Suprapubic skin (tissue), 4 donors: Measurements from ENCODE around the gene UAP1. TPM values are rescaled to one million over a fixed set of nuclear protein-coding genes. Genes with fewer than 3 reads are reported as not detected.

ENCODE experiments used
- DNase-seq, 2 donors: peaks; one replicate each; pipeline ENCODE4 v3.0.0-alpha.2; 2019; ENCODE audit warnings: low spot score in 2 of 2
- H3K27ac ChIP-seq: fragments of 200-600 bp; sonication (generic); one replicate; pipeline ENCODE4 v1.5.1; 2019
- H3K27me3 ChIP-seq: fragments of 200-600 bp; sonication (generic); one replicate; pipeline ENCODE4 v1.5.1; 2019
- H3K36me3 ChIP-seq: fragments of 200-600 bp; sonication (generic); one replicate; pipeline ENCODE4 v1.5.1; 2019
- H3K4me1 ChIP-seq: fragments of 200-600 bp; sonication (generic); one replicate; pipeline ENCODE4 v1.5.1; 2019
- H3K4me3 ChIP-seq: fragments of 200-600 bp; sonication (generic); one replicate; pipeline ENCODE4 v1.5.1; 2019; ENCODE audit warnings: mild to moderate bottlenecking
- H3K9me3 ChIP-seq: fragments of 200-600 bp; sonication (generic); one replicate; pipeline ENCODE4 v1.5.1; 2019
- EP300 ChIP-seq: sonication (generic); formaldehyde crosslinking; IDR thresholded peaks from one replicate; pipeline ENCODE4 v1.6.1; 2017; ENCODE audit warnings: antibody characterized with exemption
- POLR2A ChIP-seq, 2 donors: fragments of 450-650 bp; IDR thresholded peaks; one replicate each; pipeline ENCODE4 v1.6.1; 2017; ENCODE audit warnings: antibody characterized with exemption in 2 of 2, mild to moderate bottlenecking in 2 of 2, moderate library complexity in 2 of 2
- POLR2AphosphoS5 ChIP-seq, 3 donors: sonication (generic); formaldehyde crosslinking; IDR thresholded peaks; one replicate each; pipeline ENCODE4 v1.6.1; 2017; ENCODE audit warnings: antibody characterized with exemption in 3 of 3
- WGBS: methylation state at CpG from one replicate; pipeline ENCODE4 v1.1.5; 2018; 5-methylcytosine and 5-hydroxymethylcytosine counted together
- total RNA-seq, 4 donors: library from RNA; depleted of rRNA; stranded (reverse); fragments of >200 nt; gene quantifications; one replicate each; pipeline ENCODE4 v1.1.0, GENCODE V29; 2016
- TF ChIP-seq, protein P1 (sequence below), 2 donors: fragments of 200-600 bp in 1 of 2; fragments of 450-650 bp in 1 of 2; sonication (generic) in 1 of 2; IDR thresholded peaks; one replicate each; pipeline ENCODE4 v1.5.1; 2016 to 2019; ENCODE audit warnings: antibody characterized with exemption in 2 of 2, mild to moderate bottlenecking in 1 of 2, moderate library complexity in 1 of 2

Gene UAP1
- total RNA-seq, 4 donors from 2014 or later: 27.0 to 65.7 (median 47.9) TPM

DNA sequence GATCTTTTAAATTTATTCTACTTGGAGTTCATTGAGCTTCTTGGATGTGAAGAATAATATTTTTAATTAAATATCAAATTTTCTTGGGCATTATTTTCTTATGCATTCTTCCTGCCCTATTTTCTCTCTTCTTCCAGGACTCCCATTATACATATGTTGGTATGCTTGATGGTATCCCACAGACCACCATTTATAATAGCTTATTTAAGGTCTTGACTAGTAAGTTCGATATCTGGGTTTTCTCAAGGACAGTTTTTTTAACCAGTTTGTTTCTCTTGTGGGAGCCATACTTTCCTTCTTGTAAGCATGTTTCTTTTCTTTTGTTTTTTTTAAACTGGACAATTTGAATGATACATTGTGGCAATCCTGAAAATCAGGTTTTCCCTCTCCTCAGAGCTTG is 55.3 kb downstream of the UAP1 start:
- 100% methylated on average over 1 of the region's 1 CpG for WGBS
- Histone ChIP-seq H3K36me3 (no peaks in the 10 kb centered on the region), H3K4me3 (no peak overlapping the region), H3K27ac (no peak overlapping the region), H3K4me1 (peaks cover 18% of the 10 kb centered on the region), H3K9me3 (peaks cover 6% of the 10 kb centered on the region), H3K27me3 (no peaks in the 10 kb centered on the region)
- no peak for DNase-seq
- TF ChIP-seq, protein P1, sequence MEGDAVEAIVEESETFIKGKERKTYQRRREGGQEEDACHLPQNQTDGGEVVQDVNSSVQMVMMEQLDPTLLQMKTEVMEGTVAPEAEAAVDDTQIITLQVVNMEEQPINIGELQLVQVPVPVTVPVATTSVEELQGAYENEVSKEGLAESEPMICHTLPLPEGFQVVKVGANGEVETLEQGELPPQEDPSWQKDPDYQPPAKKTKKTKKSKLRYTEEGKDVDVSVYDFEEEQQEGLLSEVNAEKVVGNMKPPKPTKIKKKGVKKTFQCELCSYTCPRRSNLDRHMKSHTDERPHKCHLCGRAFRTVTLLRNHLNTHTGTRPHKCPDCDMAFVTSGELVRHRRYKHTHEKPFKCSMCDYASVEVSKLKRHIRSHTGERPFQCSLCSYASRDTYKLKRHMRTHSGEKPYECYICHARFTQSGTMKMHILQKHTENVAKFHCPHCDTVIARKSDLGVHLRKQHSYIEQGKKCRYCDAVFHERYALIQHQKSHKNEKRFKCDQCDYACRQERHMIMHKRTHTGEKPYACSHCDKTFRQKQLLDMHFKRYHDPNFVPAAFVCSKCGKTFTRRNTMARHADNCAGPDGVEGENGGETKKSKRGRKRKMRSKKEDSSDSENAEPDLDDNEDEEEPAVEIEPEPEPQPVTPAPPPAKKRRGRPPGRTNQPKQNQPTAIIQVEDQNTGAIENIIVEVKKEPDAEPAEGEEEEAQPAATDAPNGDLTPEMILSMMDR (IDR thresholded peaks at IDR 0.05): no peak
- no peak for TF ChIP-seq POLR2AphosphoS5 (IDR thresholded peaks at IDR 0.05)
- TF ChIP-seq POLR2A (IDR thresholded peaks at IDR 0.05): no peak
- no peak for TF ChIP-seq EP300

DNA sequence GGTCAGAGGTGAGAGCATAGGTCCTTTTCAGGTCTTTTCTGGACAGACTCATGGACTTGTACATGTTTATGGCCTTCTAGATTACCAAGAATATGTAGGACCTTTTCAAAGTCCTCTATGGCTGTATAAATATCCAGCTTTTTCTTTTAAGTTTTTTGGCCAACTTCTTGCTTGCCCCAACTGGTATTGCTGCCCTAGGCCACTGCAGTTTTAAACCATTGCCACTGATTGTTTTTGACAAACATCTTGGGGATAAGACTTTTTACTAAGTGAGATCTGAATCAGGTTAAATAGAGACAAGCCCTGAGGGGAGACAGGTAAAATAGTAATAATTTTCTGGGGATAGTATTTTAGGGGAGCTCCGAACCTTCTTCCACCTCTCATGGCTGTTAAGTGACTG is 56.0 kb downstream of the UAP1 start:
- Histone ChIP-seq H3K27me3 (no peaks in the 10 kb centered on the region), H3K4me1 (peaks cover 15% of the 10 kb centered on the region), H3K4me3 (no peak overlapping the region), H3K36me3 (no peaks in the 10 kb centered on the region), H3K27ac (no peak overlapping the region), H3K9me3 (peaks cover 6% of the 10 kb centered on the region)
- DNase-seq: no peak
- WGBS: 96% methylated on average over 1 of the region's 1 CpG
- no peak for TF ChIP-seq POLR2A (IDR thresholded peaks at IDR 0.05)
- TF ChIP-seq, protein P1 (IDR thresholded peaks at IDR 0.05): no peak
- no peak for TF ChIP-seq POLR2AphosphoS5 (IDR thresholded peaks at IDR 0.05)

DNA sequence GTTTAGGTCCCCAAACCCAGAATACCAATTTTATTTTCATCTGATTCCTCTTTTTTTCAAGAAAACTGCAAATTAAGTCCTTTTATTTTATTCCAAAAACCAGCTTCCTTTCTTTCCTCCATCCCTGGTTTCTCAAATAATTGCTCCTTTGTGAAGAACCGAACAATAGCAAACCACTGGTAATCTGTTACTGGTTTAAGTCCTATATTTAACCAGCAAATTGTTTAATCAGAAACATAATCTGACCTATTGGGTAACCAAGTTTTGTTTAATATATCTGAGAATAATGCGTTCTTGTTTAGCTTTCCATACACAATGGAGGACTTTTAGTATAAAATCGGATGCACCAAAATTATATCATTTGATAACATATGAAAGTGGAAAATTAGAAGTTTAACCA is 57.6 kb downstream of the UAP1 start:
- no peaks in the 10 kb centered on the region for H3K27me3 ChIP-seq
- H3K4me3 ChIP-seq: no peak overlapping the region
- H3K36me3 ChIP-seq: no peaks in the 10 kb centered on the region
- H3K27ac ChIP-seq: no peak overlapping the region
- no peaks in the 10 kb centered on the region for H3K4me1 ChIP-seq
- 81% methylated on average over 3 of the region's 3 CpGs for WGBS
- peaks cover 6% of the 10 kb centered on the region for H3K9me3 ChIP-seq
- no peak for DNase-seq
- TF ChIP-seq, protein P1 (IDR thresholded peaks at IDR 0.05): no peak
- no peak for TF ChIP-seq POLR2A (IDR thresholded peaks at IDR 0.05)
- TF ChIP-seq POLR2AphosphoS5 (IDR thresholded peaks at IDR 0.05): no peak
- no peak for TF ChIP-seq EP300

DNA sequence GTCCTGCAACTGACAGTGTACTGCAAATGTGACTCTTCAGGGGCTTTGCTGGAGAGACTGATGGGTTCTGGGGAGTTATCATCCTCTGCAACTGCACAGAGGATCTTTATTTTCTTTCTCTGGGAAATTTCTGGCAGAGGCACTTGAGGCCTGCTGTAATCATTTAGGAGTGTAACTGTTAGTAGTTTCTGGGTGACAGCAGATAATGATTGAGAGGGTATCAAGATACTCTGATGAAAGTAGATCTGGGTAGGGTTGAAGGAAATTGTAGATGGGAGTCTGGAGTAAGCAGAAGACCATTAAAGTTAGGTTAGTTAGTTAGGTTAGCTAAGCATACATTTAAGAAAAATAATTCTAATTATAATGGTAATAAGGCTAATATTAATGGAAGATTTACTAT is 59.7 kb downstream of the UAP1 start:
- Histone ChIP-seq H3K4me3 (no peak overlapping the region), H3K27ac (no peak overlapping the region), H3K27me3 (no peaks in the 10 kb centered on the region), H3K36me3 (no peaks in the 10 kb centered on the region), H3K4me1 (peaks cover 7% of the 10 kb centered on the region), H3K9me3 (peaks cover 6% of the 10 kb centered on the region)
- no peak for DNase-seq
- TF ChIP-seq POLR2A (IDR thresholded peaks at IDR 0.05) (no peak), POLR2AphosphoS5 (IDR thresholded peaks at IDR 0.05) (no peak), EP300 (no peak)
- TF ChIP-seq, protein P1 (IDR thresholded peaks at IDR 0.05): no peak

DNA sequence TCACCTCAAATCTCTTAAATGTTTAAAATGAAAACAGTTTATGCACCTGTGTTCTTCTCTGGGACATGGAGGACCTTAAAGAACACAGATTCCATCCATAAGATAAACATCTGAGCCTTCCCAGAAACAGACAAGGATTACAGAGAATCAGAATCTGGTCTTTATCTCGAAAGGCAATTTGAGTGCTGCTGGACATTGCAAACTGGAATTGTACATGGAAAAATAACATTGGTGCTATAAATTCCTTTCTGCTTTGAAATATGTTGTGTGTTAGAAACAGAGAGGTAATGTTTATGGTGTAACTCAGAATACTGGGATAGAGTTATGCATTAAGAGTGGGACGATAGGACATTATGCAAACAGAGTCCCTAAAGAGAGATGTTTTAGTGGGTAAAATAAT is 64.2 kb downstream of the UAP1 start:
- TF ChIP-seq POLR2A (IDR thresholded peaks at IDR 0.05) (no peak), EP300 (no peak)
- 82% methylated on average over 2 of the region's 2 CpGs for WGBS
- H3K4me1 ChIP-seq: peaks cover 11% of the 10 kb centered on the region
- no peak for DNase-seq
- H3K27ac ChIP-seq: no peak overlapping the region
- H3K36me3 ChIP-seq: no peaks in the 10 kb centered on the region
- H3K27me3 ChIP-seq: no peaks in the 10 kb centered on the region
- no peaks in the 10 kb centered on the region for H3K9me3 ChIP-seq
- H3K4me3 ChIP-seq: no peak overlapping the region

DNA sequence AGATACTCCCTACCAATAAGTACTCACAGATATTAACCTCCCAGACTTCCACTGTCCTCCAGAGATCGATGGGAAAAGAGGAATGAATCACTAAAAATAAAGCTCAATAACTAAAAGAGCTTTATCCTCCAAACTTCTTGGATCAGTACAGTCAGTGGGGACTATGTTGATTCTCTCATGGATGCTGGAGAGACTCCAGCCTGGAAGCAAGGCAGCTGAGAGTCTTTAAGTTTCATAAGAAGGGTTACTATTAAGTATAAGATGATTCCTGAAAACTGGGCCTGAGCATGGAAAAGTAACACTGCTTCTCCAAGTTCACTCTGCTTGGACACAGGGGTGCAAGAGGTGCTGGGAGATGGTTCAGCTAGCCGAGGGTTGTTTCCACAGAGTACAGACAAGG is 64.6 kb downstream of the UAP1 start:
- DNase-seq: no peak
- Histone ChIP-seq H3K9me3 (no peaks in the 10 kb centered on the region), H3K4me1 (peaks cover 11% of the 10 kb centered on the region), H3K27ac (peak overlapping the region; percentile 44), H3K27me3 (no peaks in the 10 kb centered on the region), H3K4me3 (no peak overlapping the region), H3K36me3 (no peaks in the 10 kb centered on the region)
- TF ChIP-seq POLR2AphosphoS5 (IDR thresholded peaks at IDR 0.05): no peak
- no peak for TF ChIP-seq POLR2A (IDR thresholded peaks at IDR 0.05)
- TF ChIP-seq, protein P1 (IDR thresholded peaks at IDR 0.05): no peak
- no peak for TF ChIP-seq EP300
- WGBS: 67% methylated on average over 2 of the region's 2 CpGs
